IPS DF 4.7 (cell line): ENCODE data around the gene TBX2.

Experiments
- DNase-seq: peaks from one replicate; pipeline ENCODE4 v3.0.0-alpha.2; 2013; ENCODE audit warnings: low spot score; ENCODE audit errors: extremely low read depth

Gene TBX2

GRCh38 chr17:61387511-61388305 lies 11.9 kb upstream of the TBX2 start:
- no peak for DNase-seq

GRCh38 chr17:61388561-61389356 lies 10.9 kb upstream of the TBX2 start:
- DNase-seq = no peak

- no peak for DNase-seq
Observed at GRCh38 chr17:61389670-61390478, 9.8 kb upstream of the TBX2 start.

GRCh38 chr17:61390479-61390791 lies 9.2 kb upstream of the TBX2 start:
- no peak for DNase-seq

- DNase-seq = no peak
Observed at GRCh38 chr17:61391595-61392291, 7.9 kb upstream of the TBX2 start.

- no peak for DNase-seq
Observed at GRCh38 chr17:61392679-61393078, 7.0 kb upstream of the TBX2 start.

GRCh38 chr17:61393550-61393903 lies 6.1 kb upstream of the TBX2 start:
- no peak for DNase-seq

- no peak for DNase-seq
Observed at GRCh38 chr17:61393904-61394629, 5.6 kb upstream of the TBX2 start.

- DNase-seq = no peak
Observed at GRCh38 chr17:61394630-61395408, 4.8 kb upstream of the TBX2 start.

GRCh38 chr17:61395409-61395982 lies 4.1 kb upstream of the TBX2 start:
- no peak for DNase-seq

GRCh38 chr17:61395983-61396585 lies 3.6 kb upstream of the TBX2 start:
- no peak for DNase-seq

GRCh38 chr17:61396586-61397085 lies 3.0 kb upstream of the TBX2 start:
- DNase-seq = no peak

- DNase-seq = no peak
Observed at GRCh38 chr17:61397086-61397842, 2.4 kb upstream of the TBX2 start.

- DNase-seq = no peak
Observed at GRCh38 chr17:61398721-61399130, 917 bp upstream of the TBX2 start.

- DNase-seq = no peak
Observed at GRCh38 chr17:61400066-61400716, 548 bp downstream of the TBX2 start.

GRCh38 chr17:61400717-61401388 lies 1.2 kb downstream of the TBX2 start:
- no peak for DNase-seq

- DNase-seq = no peak
Observed at GRCh38 chr17:61401389-61402072, 1.9 kb downstream of the TBX2 start.
